Stimulated activated CD8-positive, alpha-beta memory T cell treated with anti-CD3 and anti-CD28 coated beads, Interleukin-12 subunit alpha, Interleukin-12 subunit beta, amount 100 ng/mL, for 4 hours (primary cell): ENCODE measurements around the gene SPTBN1.
"Not testable (repeated sequence)": the region's sequence is repeated elsewhere in the genome, so short reads cannot be mapped to it uniquely, and the experiment has no call there.

Experiments
- DNase-seq: peaks from one replicate; pipeline ENCODE4 v3.0.0-alpha.2; 2020; ENCODE audit warnings: low read depth

SPTBN1 gene

GRCh38 chr2:54672590-54673456 is 216.7 kb downstream of the SPTBN1 start:
- DNase-seq, result no peak

GRCh38 chr2:54673501-54673998 is 217.4 kb downstream of the SPTBN1 start:
- no peak for DNase-seq

GRCh38 chr2:54675281-54675680 is 219.2 kb downstream of the SPTBN1 start:
- no peak for DNase-seq

GRCh38 chr2:54675738-54676137 is 219.6 kb downstream of the SPTBN1 start:
- no peak for DNase-seq

GRCh38 chr2:54676656-54677055 is 220.5 kb downstream of the SPTBN1 start:
- no peak for DNase-seq

- no peak for DNase-seq
Measured at GRCh38 chr2:54677476-54678265, 221.5 kb downstream of the SPTBN1 start.

GRCh38 chr2:54678719-54679118 is 222.6 kb downstream of the SPTBN1 start:
- DNase-seq, result no peak

GRCh38 chr2:54680397-54681041 is 224.4 kb downstream of the SPTBN1 start:
- DNase-seq, result no peak

GRCh38 chr2:54681416-54681815 is 225.3 kb downstream of the SPTBN1 start:
- no peak for DNase-seq

GRCh38 chr2:54683596-54683995 is 227.5 kb downstream of the SPTBN1 start:
- DNase-seq, result no peak

- no peak for DNase-seq
Measured at GRCh38 chr2:54685263-54685775, 229.2 kb downstream of the SPTBN1 start.

- no peak for DNase-seq
Measured at GRCh38 chr2:54687595-54688152, 231.5 kb downstream of the SPTBN1 start.

- DNase-seq, result no peak
Measured at GRCh38 chr2:54691445-54692135, 235.5 kb downstream of the SPTBN1 start.

- no peak for DNase-seq
Measured at GRCh38 chr2:54692556-54692955, 236.4 kb downstream of the SPTBN1 start.

- DNase-seq, result no peak
Measured at GRCh38 chr2:54695378-54695777, 239.3 kb downstream of the SPTBN1 start.

- no peak for DNase-seq
Measured at GRCh38 chr2:54697934-54698333, 241.8 kb downstream of the SPTBN1 start.

GRCh38 chr2:54698926-54699325 is 242.8 kb downstream of the SPTBN1 start:
- DNase-seq, result not testable (repeated sequence)

- DNase-seq, result no peak
Measured at GRCh38 chr2:54699665-54700064, 243.5 kb downstream of the SPTBN1 start.

GRCh38 chr2:54701029-54701428 is 244.9 kb downstream of the SPTBN1 start:
- DNase-seq, result no peak

- no peak for DNase-seq
Measured at GRCh38 chr2:54704238-54704637, 248.1 kb downstream of the SPTBN1 start.
